ENCODE data around the gene AGPAT4. TPM values are rescaled to one million over a fixed set of nuclear protein-coding genes. Genes with fewer than 3 reads are reported as not detected.
"Not testable (repeated sequence)": the region's sequence is repeated elsewhere in the genome, so short reads cannot be mapped to it uniquely, and the experiment has no call there.

Gene AGPAT4
- total RNA-seq, 2 donors from 2014 or later, result 12.8 to 14.0 TPM

DNA sequence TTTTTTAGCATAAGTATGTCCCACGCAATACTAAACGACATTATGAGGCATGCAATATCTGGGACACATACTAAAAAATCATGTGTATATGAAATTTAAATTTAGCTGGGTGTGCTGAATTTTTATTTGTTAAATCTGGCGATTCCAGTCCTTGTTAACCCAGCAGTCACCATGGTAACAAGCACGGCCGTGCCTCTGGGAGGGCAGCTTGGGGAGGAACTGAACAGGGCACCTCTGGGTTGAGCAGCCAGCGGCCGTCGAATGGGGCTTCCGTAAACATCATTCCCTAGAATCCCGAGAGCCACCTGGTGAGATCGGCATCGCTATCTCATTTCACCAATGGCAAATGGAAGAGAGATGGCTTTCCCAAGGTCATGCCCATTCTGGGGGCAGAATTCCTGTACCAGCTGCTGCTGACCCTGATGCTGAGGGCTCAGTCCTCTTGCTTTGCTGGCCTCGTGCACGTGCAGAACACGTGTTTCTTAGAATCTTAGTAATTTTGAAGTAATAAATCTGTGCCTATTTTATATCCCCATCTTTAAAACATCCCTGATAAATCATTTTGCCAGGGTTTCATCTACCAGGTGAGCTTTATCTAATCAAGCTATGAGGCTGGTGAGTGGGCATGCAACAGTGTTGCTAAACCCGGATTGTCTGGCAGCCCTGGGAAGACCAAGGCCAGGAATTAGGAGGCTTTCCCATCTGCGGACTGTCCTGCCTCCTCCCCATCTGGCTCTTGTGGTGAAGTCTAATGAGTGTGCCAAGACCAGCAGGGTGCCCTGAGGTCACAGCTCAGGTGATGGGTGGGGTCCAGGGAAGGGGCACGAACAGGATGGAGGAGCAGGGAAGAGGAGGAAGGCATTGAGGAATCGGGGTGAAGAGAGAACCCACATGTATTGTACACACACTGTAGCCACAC lies 85.1 kb downstream of the AGPAT4 start:
- intact Hi-C loops (cut with DNase I), result no loop called here
- DNase-seq (ENCODE audit: low spot score), result no peak

DNA sequence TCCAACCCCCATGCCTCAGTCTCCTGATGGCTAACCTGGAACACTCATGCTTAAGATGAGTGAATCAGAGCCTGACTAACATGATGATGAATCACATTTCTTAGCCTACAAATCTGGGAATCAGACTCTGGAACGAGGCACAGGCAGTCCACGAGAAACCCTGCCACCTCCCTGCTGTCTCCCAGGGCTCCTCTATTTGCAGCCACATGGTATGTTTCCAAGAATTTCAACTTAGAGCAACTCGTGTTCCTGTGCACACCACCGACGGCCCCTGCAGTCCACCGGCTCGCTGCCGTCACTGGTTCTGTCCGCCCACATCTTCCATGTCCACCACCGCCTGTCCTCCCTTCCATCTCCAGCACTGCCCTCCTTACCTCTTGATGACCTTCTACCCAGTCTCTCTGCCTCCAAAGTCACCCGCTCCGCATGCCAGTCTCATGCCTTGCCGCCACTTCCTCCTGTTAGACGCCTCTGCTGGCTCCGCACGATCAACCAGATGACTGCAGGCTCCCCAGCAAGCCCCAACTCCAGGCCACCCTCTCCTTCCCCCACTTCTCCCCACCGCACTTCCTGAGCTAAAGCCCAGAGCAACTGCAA lies 87.6 kb downstream of the AGPAT4 start:
- intact Hi-C loops (cut with DNase I), result no loop called here
- DNase-seq (ENCODE audit: low spot score), result no peak

- no peak for DNase-seq (ENCODE audit: low spot score)
- intact Hi-C loops (cut with DNase I), result no loop called here
Measured at GRCh38 chr6:161181121-161181520, 92.7 kb downstream of the AGPAT4 start.

DNA sequence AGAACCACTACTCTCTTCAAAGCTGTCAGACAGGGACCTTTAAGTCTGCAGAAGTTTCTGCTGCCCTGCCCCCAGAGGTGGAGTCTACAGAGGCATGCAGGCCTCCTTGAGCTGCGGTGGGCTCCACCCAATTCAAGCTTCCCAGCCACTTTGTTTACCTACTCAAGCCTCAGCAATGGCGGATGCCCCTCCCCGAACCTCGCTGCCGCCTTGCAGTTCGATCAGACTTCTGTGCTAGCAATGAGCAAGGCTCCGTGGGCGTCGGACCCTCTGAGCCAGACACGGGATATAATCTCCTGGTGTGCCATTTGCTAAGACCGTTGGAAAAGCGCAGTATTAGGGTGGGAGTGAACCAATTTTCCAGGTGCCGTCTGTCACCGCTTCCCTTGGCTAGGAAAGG lies 95.7 kb downstream of the AGPAT4 start:
- intact Hi-C loops (cut with DNase I), result not testable (repeated sequence)

DNA sequence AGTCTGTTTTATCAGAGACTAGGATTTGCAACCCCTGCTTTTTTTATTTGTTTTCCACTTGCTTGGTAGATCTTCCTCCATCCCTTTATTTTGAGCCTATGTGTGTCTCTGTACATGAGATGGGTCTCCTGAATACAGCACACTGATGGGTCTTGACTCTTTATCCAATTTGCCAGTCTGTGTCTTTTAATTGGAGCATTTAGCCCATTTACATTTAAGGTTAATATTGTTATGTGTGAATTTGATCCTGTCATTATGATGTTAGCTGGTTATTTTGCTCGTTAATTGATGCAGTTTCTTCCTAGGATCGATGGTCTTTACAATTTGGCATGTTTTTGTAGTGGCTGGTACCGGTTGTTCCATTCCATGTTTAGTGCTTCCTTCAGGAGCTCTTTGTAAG lies 97.4 kb downstream of the AGPAT4 start:
- intact Hi-C loops (cut with DNase I); DNase-seq (ENCODE audit: low spot score): not testable (repeated sequence)

More for the DNA sequence above, 95.7 kb downstream of the AGPAT4 start:
- not testable (repeated sequence) for DNase-seq (ENCODE audit: low spot score)

DNA sequence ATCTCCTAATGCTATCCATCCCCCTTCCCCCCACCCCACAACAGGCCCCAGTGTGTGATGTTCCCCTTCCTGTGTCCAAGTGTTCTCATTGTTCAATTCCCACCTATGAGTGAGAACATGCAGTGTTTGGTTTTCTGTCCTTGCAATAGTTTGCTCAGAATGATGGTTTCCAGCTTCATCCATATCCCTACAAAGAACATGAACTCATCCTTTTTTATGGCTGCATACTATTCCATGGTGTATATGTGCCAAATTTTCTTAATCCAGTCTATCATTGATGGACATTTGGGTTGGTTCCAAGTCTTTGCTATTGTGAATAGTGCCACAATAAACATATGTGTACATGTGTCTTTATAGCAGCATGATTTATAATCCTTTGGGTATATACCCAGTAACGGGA lies 101.1 kb downstream of the AGPAT4 start:
- intact Hi-C loops (cut with DNase I); DNase-seq (ENCODE audit: low spot score): not testable (repeated sequence)

DNA sequence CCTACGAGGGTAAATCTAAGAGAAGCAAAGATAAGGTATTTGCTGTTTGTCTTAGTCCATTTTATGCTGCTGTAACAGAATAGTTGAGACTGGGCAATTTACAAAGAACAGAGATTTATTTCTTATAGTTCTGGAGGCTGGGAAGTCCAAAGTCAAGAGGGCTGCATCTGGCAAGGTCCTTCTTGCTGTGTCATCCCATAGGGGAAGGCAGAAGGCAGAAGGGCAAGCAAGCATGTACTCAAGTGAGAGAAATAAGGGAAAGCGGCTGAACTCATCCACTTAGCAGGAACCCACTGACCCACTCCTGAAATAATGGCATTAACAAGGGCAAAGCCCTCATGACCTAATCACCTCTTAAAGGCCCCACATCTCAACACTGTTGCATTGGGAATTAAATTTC lies 102.7 kb downstream of the AGPAT4 start:
- intact Hi-C loops (cut with DNase I), result no loop called here
- no peak for DNase-seq (ENCODE audit: low spot score)

DNA sequence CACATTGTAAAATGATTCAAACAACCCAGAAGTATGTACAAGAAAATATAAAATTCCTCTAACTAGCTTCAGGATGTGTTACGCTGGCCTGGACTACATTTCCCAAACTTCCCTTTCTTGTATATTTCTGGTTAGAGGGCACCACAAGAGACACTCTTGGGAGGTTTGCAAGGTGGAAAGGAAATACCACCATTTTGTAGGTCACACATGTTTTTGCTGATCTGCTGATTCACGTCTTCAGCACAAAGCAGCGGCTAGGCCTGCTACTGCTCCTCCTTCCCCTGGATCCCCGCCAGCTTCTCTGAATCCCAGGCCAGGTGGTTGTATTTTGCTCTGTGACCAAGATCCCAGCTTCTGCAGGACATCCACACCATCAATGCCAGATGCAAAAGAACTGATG lies 104.2 kb downstream of the AGPAT4 start:
- intact Hi-C loops (cut with DNase I), result no loop called here

GRCh38 chr6:161169035-161169434 lies 104.8 kb downstream of the AGPAT4 start:
- DNase-seq (ENCODE audit: low spot score), result no peak
- intact Hi-C loops (cut with DNase I), result no loop called here

More for the DNA sequence above, 104.2 kb downstream of the AGPAT4 start:
- DNase-seq (ENCODE audit: low spot score), result no peak

DNA sequence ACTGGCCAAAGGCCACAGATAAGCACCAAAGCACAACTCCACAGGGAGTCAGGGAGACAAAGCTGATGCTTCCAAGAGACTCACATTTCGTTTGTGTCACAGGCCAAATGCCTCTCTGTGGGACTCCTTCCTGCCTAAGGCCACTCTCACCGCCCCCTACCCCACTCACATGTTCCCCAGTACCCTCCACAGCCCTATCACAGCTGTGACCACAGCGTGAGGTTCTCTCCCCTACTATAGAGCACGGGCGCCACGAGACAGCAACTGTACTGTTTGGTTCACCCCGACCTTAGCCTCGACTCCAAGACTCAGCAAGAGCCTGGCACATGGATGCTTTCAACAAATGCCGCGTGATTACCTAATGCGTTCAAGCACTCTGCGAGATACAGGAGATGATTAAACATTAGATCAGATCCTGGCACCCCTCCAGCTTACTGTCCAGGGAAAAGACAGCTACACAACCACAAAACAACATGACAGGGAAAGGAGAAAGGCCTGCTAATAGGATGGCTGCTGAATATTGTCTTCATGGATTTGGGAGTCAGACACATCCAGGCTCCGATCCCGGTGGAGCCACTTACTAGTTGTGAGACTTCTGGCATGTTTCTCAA lies 105.5 kb downstream of the AGPAT4 start:
- intact Hi-C loops (cut with DNase I), result no loop called here

GRCh38 chr6:161166677-161167076 lies 107.2 kb downstream of the AGPAT4 start:
- intact Hi-C loops (cut with DNase I), result no loop called here
- no peak for DNase-seq (ENCODE audit: low spot score)

More for the DNA sequence above, 105.5 kb downstream of the AGPAT4 start:
- no peak for DNase-seq (ENCODE audit: low spot score)

DNA sequence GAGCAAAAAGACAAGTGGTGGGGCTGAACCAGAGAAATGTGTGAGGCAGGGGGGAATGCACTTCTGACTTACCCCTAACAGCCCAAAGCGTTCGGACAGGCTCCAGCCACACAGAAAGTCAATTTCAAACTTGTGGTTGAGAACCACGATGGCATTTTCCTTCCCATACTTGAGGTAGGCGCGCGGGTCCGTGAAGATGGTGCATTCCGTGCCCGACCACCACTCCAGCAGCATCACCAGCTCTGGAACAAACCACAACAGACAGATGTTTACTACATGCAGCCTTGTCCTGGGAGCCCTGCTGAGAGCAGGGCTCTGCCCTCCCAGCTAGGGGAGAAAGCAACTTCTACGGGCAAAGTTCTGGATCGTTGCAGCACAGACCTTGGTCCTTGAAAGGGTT lies 107.7 kb downstream of the AGPAT4 start:
- intact Hi-C loops (cut with DNase I), result no loop called here
- DNase-seq (ENCODE audit: low spot score), result no peak

DNA sequence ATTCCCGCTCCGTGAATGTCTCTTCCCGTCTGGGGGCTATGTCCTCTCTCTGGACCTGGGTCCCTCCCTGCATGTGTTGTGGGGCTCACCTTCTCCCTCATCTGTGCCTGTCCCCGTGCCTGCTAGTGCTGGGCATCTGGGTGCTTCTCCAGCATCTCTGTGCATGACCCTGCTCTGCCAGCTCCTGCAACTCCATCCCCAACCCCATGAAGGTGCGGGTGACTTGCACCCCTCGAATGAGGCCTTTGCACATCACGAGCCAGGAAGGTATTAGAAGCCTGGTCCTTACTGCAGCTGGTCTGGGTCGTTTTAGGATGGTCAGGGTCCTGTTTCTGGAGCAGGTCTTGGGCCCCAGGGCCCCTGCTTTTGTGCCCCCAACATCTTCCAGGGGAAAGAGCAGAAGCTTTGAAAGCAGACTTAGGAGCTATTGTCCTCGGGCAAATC lies 109.7 kb downstream of the AGPAT4 start:
- no peak for DNase-seq (ENCODE audit: low spot score)
- intact Hi-C loops (cut with DNase I), result loop anchor here in 1 of 2 donors (1.0 kb wide), 1 partner anchor 22 kb away; no protein-coding TSS in a partner anchor

GRCh38 chr6:161163466-161164181 lies 110.2 kb downstream of the AGPAT4 start:
- intact Hi-C loops (cut with DNase I), result loop anchor here in 1 of 2 donors (1.0 kb wide), 1 partner anchor 21 kb away; no protein-coding TSS in a partner anchor
- DNase-seq (ENCODE audit: low spot score), result peak; percentile 48

GRCh38 chr6:161162722-161163121 lies 111.1 kb downstream of the AGPAT4 start:
- intact Hi-C loops (cut with DNase I), result no loop called here
- peak; percentile 42 for DNase-seq (ENCODE audit: low spot score)

DNA sequence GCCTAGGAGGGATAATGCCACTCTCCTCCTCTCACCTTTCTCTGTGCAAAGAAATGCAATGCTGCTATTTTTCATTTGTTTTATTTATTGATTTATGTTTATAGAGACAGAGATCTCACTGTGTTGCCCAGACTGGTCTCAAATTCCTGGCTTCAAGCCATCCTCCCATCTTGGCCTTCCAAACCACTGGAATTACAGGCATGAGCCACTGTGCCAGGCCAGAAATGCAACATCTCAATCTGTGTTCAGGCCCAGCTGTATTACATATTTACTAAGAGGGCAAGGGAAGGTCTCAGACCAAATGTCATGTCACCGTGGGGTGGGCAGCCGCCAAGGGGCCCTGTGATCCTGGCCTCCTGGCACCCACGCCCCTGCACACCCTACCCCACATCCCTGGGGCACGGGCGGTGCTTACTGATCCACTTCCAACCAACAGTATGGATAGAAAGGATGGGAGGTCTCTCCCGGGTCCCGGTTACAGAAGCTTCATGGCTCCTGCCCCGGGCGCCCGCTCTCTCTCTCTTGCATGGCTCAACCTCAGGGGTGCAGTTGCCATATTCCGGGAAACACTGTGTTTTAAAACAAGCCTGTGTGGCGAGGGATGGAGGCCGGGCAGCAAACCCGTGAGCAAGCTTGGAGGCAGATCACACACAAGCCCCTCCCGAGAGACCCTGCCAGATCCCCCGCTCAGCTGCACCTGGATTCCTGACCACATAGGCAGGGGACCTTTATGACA lies 111.8 kb downstream of the AGPAT4 start:
- DNase-seq (ENCODE audit: low spot score), result peak; percentile 47
- intact Hi-C loops (cut with DNase I), result no loop called here

GRCh38 chr6:161161121-161161520 lies 112.7 kb downstream of the AGPAT4 start:
- DNase-seq (ENCODE audit: low spot score), result no peak
- intact Hi-C loops (cut with DNase I), result no loop called here

GRCh38 chr6:161154796-161155335 lies 119.0 kb downstream of the AGPAT4 start:
- intact Hi-C loops (cut with DNase I), result loop anchor here in 1 of 2 donors (5.0 kb wide), 1 partner anchor 217 kb away; no protein-coding TSS in a partner anchor
- DNase-seq (ENCODE audit: low spot score), result no peak
